Smooth muscle cell (in vitro differentiated cells): ENCODE data around the gene MRPL55. TPM values are rescaled to one million over a fixed set of nuclear protein-coding genes. Genes with fewer than 3 reads are reported as not detected.

Experiments used
- DNase-seq: peaks from one replicate; lab custom pipeline; 2025; ENCODE audit not compliant: unreplicated experiment; lab: John Stamatoyannopoulos, UW
- H2AFZ ChIP-seq: fragments of 200-600 bp; sonication (generic); 2 replicates; pipeline ENCODE4 v1.6.0; 2016; ENCODE audit warnings: antibody characterized with exemption, low read depth, mild to moderate bottlenecking
- H3F3A ChIP-seq: fragments of 200-600 bp; sonication (generic); 2 replicates; pipeline ENCODE4 v1.6.0; 2017; ENCODE audit warnings: antibody characterized with exemption, low read depth
- H3K27ac ChIP-seq: fragments of 200-600 bp; sonication (generic); 2 replicates; pipeline ENCODE4 v1.5.1; 2016; ENCODE audit warnings: low read depth, mild to moderate bottlenecking
- H3K27me3 ChIP-seq: fragments of 200-600 bp; sonication (generic); 2 replicates; pipeline ENCODE4 v1.6.1; 2016; ENCODE audit warnings: low read depth, mild to moderate bottlenecking
- H3K36me3 ChIP-seq: fragments of 200-600 bp; sonication (generic); 2 replicates; pipeline ENCODE4 v1.5.1; 2016; ENCODE audit warnings: low read depth
- H3K4me1 ChIP-seq: fragments of 200-600 bp; sonication (generic); 2 replicates; pipeline ENCODE4 v1.5.1; 2016; ENCODE audit warnings: low read depth
- H3K4me2 ChIP-seq: fragments of 200-600 bp; sonication (generic); 2 replicates; pipeline ENCODE4 v1.6.0; 2016; ENCODE audit warnings: mild to moderate bottlenecking
- H3K4me3 ChIP-seq: fragments of 200-600 bp; sonication (generic); 2 replicates; pipeline ENCODE4 v1.5.1; 2016; ENCODE audit warnings: mild to moderate bottlenecking
- H3K79me2 ChIP-seq: fragments of 200-600 bp; sonication (generic); 2 replicates; pipeline ENCODE4 v1.6.0; 2016; ENCODE audit warnings: low read depth, mild to moderate bottlenecking
- H3K9ac ChIP-seq: fragments of 200-600 bp; sonication (generic); 2 replicates; pipeline ENCODE4 v1.6.0; 2016; ENCODE audit warnings: low read depth
- H3K9me3 ChIP-seq: fragments of 200-600 bp; sonication (generic); replicated peaks from 2 replicates; pipeline ENCODE4 v1.5.1; 2016; ENCODE audit warnings: low read depth
- H4K20me1 ChIP-seq: fragments of 200-600 bp; sonication (generic); 2 replicates; pipeline ENCODE4 v1.6.0; 2016; ENCODE audit warnings: low read depth
- CTCF ChIP-seq: fragments of 200-600 bp; sonication (generic); IDR thresholded peaks from 2 replicates; pipeline ENCODE4 v1.5.1; 2017; ENCODE audit warnings: borderline replicate concordance, mild to moderate bottlenecking, antibody characterized with exemption; ENCODE audit not compliant: insufficient read depth, poor library complexity, severe bottlenecking
- WGBS: methylation state at CpG from one replicate; pipeline ENCODE4 v1.1.7; 2016; ENCODE audit warnings: low lambda C conversion rate; 5-methylcytosine and 5-hydroxymethylcytosine counted together
- polyA plus RNA-seq: library from polyadenylated mRNA; unstranded; fragments of >200 nt; fragmentation: Nextera tagmentation; extraction: Ambion mirVana; gene quantifications from 2 replicates; pipeline ENCODE4 v1.2.1, GENCODE V29; 2016
- total RNA-seq: library from RNA; depleted of rRNA; stranded (reverse); fragments of >200 nt; gene quantifications from 2 replicates; pipeline ENCODE4 v1.2.3, GENCODE V29; 2014

MRPL55 gene
- total and polyA plus RNA-seq, 2 experiments from 2014 or later = 83.4 to 178 TPM

GRCh38 chr1:228139931-228140723 lies 31.0 kb upstream of the MRPL55 start, which contains the start of gene GUK1:
GUK1 (plus strand) TSS chr1:228140279; CDS start chr1:228140303, 24 bp downstream.
- H3K27me3 ChIP-seq = peaks cover 18% of the 10 kb centered on the region
- H3K4me3 ChIP-seq = peak within 1 kb of the TSS; percentile 89
- H3K36me3 ChIP-seq = no peaks in the 10 kb centered on the region
- under 1% methylated on average over 61 of the region's 95 CpGs for WGBS
- H3K79me2 ChIP-seq = peaks cover 48% of the 10 kb centered on the region
- H2AFZ ChIP-seq = peak within 1 kb of the TSS; percentile 46
- peak within 1 kb of the TSS; percentile 97 for H3K9ac ChIP-seq
- no peaks in the 10 kb centered on the region for H3K9me3 ChIP-seq
- peaks cover 46% of the 10 kb centered on the region for H4K20me1 ChIP-seq
- peak; percentile 98 for DNase-seq
- no peak for TF ChIP-seq CTCF
- no peaks in the 10 kb centered on the region for H3F3A ChIP-seq
- H3K4me1 ChIP-seq = peaks cover 11% of the 10 kb centered on the region
- H3K4me2 ChIP-seq = peak within 1 kb of the TSS; percentile 98
- H3K27ac ChIP-seq = peak within 1 kb of the TSS; percentile 91

GRCh38 chr1:228139406-228139930 lies 30.4 kb upstream of the MRPL55 start:
- WGBS = 24% methylated on average over 30 of the region's 30 CpGs
- Histone ChIP-seq H3K9ac (peak overlapping the region; percentile 59), H3K27me3 (peaks cover 25% of the 10 kb centered on the region), H3K4me3 (peak overlapping the region; percentile 89), H3K4me2 (peak overlapping the region; percentile 78), H3K27ac (peak overlapping the region; percentile 64), H3F3A (no peaks in the 10 kb centered on the region), H4K20me1 (peaks cover 39% of the 10 kb centered on the region), H3K36me3 (no peaks in the 10 kb centered on the region), H2AFZ (peak overlapping the region; percentile 46), H3K9me3 (no peaks in the 10 kb centered on the region), H3K4me1 (peaks cover 11% of the 10 kb centered on the region), H3K79me2 (peaks cover 43% of the 10 kb centered on the region)
- DNase-seq = no peak
- no peak for TF ChIP-seq CTCF

GRCh38 chr1:228136901-228137300 lies 27.8 kb upstream of the MRPL55 start:
- H2AFZ ChIP-seq = no peak overlapping the region
- TF ChIP-seq CTCF = no peak
- WGBS = 57% methylated on average over 1 of the region's 1 CpG

More at GRCh38 chr1:228136901-228137300, 27.8 kb upstream of the MRPL55 start:
- H3K4me1 ChIP-seq = peaks cover 11% of the 10 kb centered on the region
- no peak overlapping the region for H3K9ac ChIP-seq
- peaks cover 14% of the 10 kb centered on the region for H4K20me1 ChIP-seq
- H3K4me2 ChIP-seq = no peak overlapping the region
- no peaks in the 10 kb centered on the region for H3K36me3 ChIP-seq
- no peaks in the 10 kb centered on the region for H3K9me3 ChIP-seq
- peaks cover 25% of the 10 kb centered on the region for H3K27me3 ChIP-seq
- H3K79me2 ChIP-seq = peaks cover 17% of the 10 kb centered on the region
- DNase-seq = no peak
- no peaks in the 10 kb centered on the region for H3F3A ChIP-seq
- no peak overlapping the region for H3K27ac ChIP-seq
- no peak overlapping the region for H3K4me3 ChIP-seq
